HCT116 (cell line): ENCODE measurements around the gene OTOR. TPM values are rescaled to one million over a fixed set of nuclear protein-coding genes. Genes with fewer than 3 reads are reported as not detected.

Source experiments
- ATAC-seq: fragments of 200-7000 bp; cut with Tn5 transposase; 2 replicates; pipeline ENCODE4 v1.9.1; 2020; ENCODE audit warnings: mild to moderate bottlenecking, moderate library complexity
- BruUV-seq: library from RNA; stranded (reverse); fragments of 400-500 nt; replicated peaks from 2 replicates; lab custom pipeline; 2021; lab: Mats Ljungman, UMichigan
- CTCF ChIA-PET: fragments of 300-600 bp; sonication (Branson Sonifier 250); formaldehyde crosslinking; loops from one replicate; lab custom pipeline; 2021; ENCODE audit warnings: antibody characterized with exemption; lab: Charles Lee
- POLR2A ChIA-PET: fragments of 300-600, 350-600 bp; sonication (Branson Sonifier 250); formaldehyde crosslinking; loops from one replicate; lab custom pipeline; 2021; ENCODE audit warnings: antibody characterized with exemption; lab: Charles Lee
- RAD21 ChIA-PET, 2 experiments: fragments of 300-600 bp; sonication (Branson Sonifier 250); formaldehyde crosslinking; loops; one replicate each; lab custom pipeline; 2023; ENCODE audit warnings: low total read pairs in 2 of 2; ENCODE audit not compliant: uncharacterized antibody in 2 of 2, unreplicated experiment in 2 of 2, low non-redundant PET in 1 of 2; lab: Charles Lee
- DNase-seq: peaks from one replicate; pipeline ENCODE4 v3.0.0-alpha.2; 2010; ENCODE audit warnings: low read depth, low spot score
- H2AFZ ChIP-seq: fragments of 200-600 bp; shearing (Covaris generic), sonication (generic); 2 replicates; pipeline ENCODE4 v1.6.1; 2017; ENCODE audit warnings: low read depth, mixed run types, mixed read lengths, antibody characterized with exemption, low read length; ENCODE audit not compliant: poor library complexity, severe bottlenecking
- H3K27ac ChIP-seq: 2 replicates; pipeline ENCODE4 v1.5.1; 2012; ENCODE audit warnings: low read depth, low read length
- H3K27me3 ChIP-seq: fragments of 200-600 bp; sonication (generic); 2 replicates; pipeline ENCODE4 v1.6.1; 2016; ENCODE audit warnings: mixed run types, low read length, mixed read lengths; ENCODE audit not compliant: insufficient read depth
- H3K36me3 ChIP-seq, 2 experiments: fragments of 200-500 bp in 1 of 2; fragments of 200-600 bp in 1 of 2; sonication (Bioruptor generic) in 1 of 2; sonication (generic) in 1 of 2; 2 replicates each; pipeline versions ENCODE4 v1.5.1 to v1.6.1; 2014 to 2016; ENCODE audit warnings: low read length in 2 of 2, inconsistent platforms in 1 of 2, mixed read lengths in 1 of 2, mixed run types in 1 of 2; ENCODE audit not compliant: insufficient read depth in 2 of 2, control insufficient read depth in 1 of 2
- H3K4me1 ChIP-seq, 2 experiments: fragments of 200-600 bp in 1 of 2; sonication (generic) in 1 of 2; 2 replicates each; pipeline versions ENCODE4 v1.5.1 to v1.6.1; 2012 to 2017; ENCODE audit warnings: low read length in 2 of 2, inconsistent platforms in 1 of 2, mild to moderate bottlenecking in 1 of 2, mixed read lengths in 1 of 2, mixed run types in 1 of 2, moderate library complexity in 1 of 2; ENCODE audit not compliant: insufficient read depth in 2 of 2, control insufficient read depth in 1 of 2
- H3K4me2 ChIP-seq: fragments of 200-600 bp; sonication (generic); 2 replicates; pipeline ENCODE4 v1.6.1; 2017; ENCODE audit warnings: mixed run types, low read length, mixed read lengths
- H3K4me3 ChIP-seq, 2 experiments: fragments of 200-600 bp in 1 of 2; sonication (generic) in 1 of 2; replicated peaks in 1 of 2; 2 replicates each; pipeline ENCODE4 v1.5.1; 2011 to 2016; ENCODE audit warnings: low read length in 2 of 2, control low read depth in 1 of 2, low read depth in 1 of 2, mild to moderate bottlenecking in 1 of 2, mixed read lengths in 1 of 2, mixed run types in 1 of 2
- H3K79me2 ChIP-seq: fragments of 200-600 bp; sonication (generic); 2 replicates; pipeline ENCODE4 v1.6.1; 2017; ENCODE audit warnings: mild to moderate bottlenecking, mixed run types, low read length, moderate library complexity, mixed read lengths; ENCODE audit not compliant: insufficient read depth
- H3K9ac ChIP-seq: fragments of 200-600 bp; sonication (generic); 2 replicates; pipeline ENCODE4 v1.6.1; 2016; ENCODE audit warnings: low read length, mixed read lengths
- H3K9me2 ChIP-seq: fragments of 200-600 bp; sonication (generic), shearing (Covaris generic); 2 replicates; pipeline ENCODE4 v1.6.1; 2017; ENCODE audit warnings: mixed run types, mild to moderate bottlenecking, moderate library complexity; ENCODE audit not compliant: insufficient read depth
- H3K9me3 ChIP-seq, 2 experiments: fragments of 200-500 bp in 1 of 2; fragments of 200-600 bp in 1 of 2; sonication (Bioruptor generic) in 1 of 2; sonication (generic) in 1 of 2; 2 replicates each; pipeline ENCODE4 v1.6.1; 2014 to 2017; ENCODE audit warnings: low read length in 2 of 2, mixed read lengths in 2 of 2, inconsistent platforms in 1 of 2, low read depth in 1 of 2, mild to moderate bottlenecking in 1 of 2, mixed run types in 1 of 2, moderate library complexity in 1 of 2; ENCODE audit not compliant: control insufficient read depth in 1 of 2, insufficient read depth in 1 of 2
- H4K20me1 ChIP-seq: fragments of 200-600 bp; sonication (generic), shearing (Covaris generic); 2 replicates; pipeline ENCODE4 v1.6.1; 2017; ENCODE audit warnings: mixed run types, mild to moderate bottlenecking, moderate library complexity; ENCODE audit not compliant: insufficient read depth
- ELF1 ChIP-seq: IDR thresholded peaks from 2 replicates; pipeline ENCODE4 v1.6.1; 2012; ENCODE audit warnings: low read depth, borderline replicate concordance
- MAX ChIP-seq: IDR thresholded peaks from 2 replicates; pipeline ENCODE4 v1.6.1; 2012
- POLR2A ChIP-seq: IDR thresholded peaks from 2 replicates; pipeline ENCODE4 v1.7.0; 2011; ENCODE audit warnings: borderline replicate concordance; ENCODE audit not compliant: insufficient read depth, insufficient read length; ENCODE audit errors: extremely low read depth
- TCF7L2 ChIP-seq: IDR thresholded peaks from 2 replicates; pipeline ENCODE4 v1.7.0; 2011; ENCODE audit warnings: borderline replicate concordance, inconsistent platforms; ENCODE audit not compliant: insufficient read depth, insufficient read length; ENCODE audit errors: extremely low read depth
- ZFX ChIP-seq: fragments of 450-650 bp; IDR thresholded peaks from 2 replicates; pipeline ENCODE4 v1.6.1; 2017
- intact Hi-C: fragments of 100-400 bp; cut with micrococcal nuclease; formaldehyde crosslinking; loops from 2 replicates; pipeline ENCODE4 v1.10.0; 2022
- total RNA-seq: library from RNA; stranded (reverse); gene quantifications from one replicate; pipeline ENCODE4 v1.2.1, GENCODE V29; 2021; ENCODE audit not compliant: unreplicated experiment

OTOR gene
- total RNA-seq, 1 experiment from 2014 or later = not detected

GRCh38 chr20:16744178-16744807, 3.9 kb upstream of the OTOR start:
- H3K36me3 ChIP-seq = peaks cover 7 to 16% of the 10 kb centered on the region in 2 experiments; a peak in 3 of 4 replicates
- TF ChIP-seq TCF7L2 = no peak
- TF ChIP-seq ZFX = no peak
- TF ChIP-seq POLR2A = no peak
- no peak overlapping the region for H3K4me3 ChIP-seq
- H3K27ac ChIP-seq = no peak overlapping the region
- ATAC-seq (no peak), DNase-seq (no peak)
- no peaks in the 10 kb centered on the region for H3K9me2 ChIP-seq
- intact Hi-C loops = no loop called here
- ChIA-PET CTCF (no interaction called here), POLR2A (no interaction called here), RAD21 (no interaction called here)
- H4K20me1 ChIP-seq = no peaks in the 10 kb centered on the region
- H3K9ac ChIP-seq = no peak overlapping the region
- no peaks in the 10 kb centered on the region for H3K79me2 ChIP-seq
- no peaks in the 10 kb centered on the region for H3K9me3 ChIP-seq
- no TSS peak for BruUV-seq
- H3K4me2 ChIP-seq = no peak overlapping the region
- H2AFZ ChIP-seq = no peak overlapping the region
- H3K4me1 ChIP-seq = no peaks in the 10 kb centered on the region
- no peaks in the 10 kb centered on the region for H3K27me3 ChIP-seq

GRCh38 chr20:16745204-16745603, 3.0 kb upstream of the OTOR start:
- Histone ChIP-seq H3K9me3 (no peaks in the 10 kb centered on the region), H3K4me3 (no peak overlapping the region), H3K4me1 (no peaks in the 10 kb centered on the region), H3K9me2 (no peaks in the 10 kb centered on the region), H2AFZ (no peak overlapping the region), H3K4me2 (no peak overlapping the region), H4K20me1 (no peaks in the 10 kb centered on the region), H3K9ac (no peak overlapping the region), H3K27me3 (no peaks in the 10 kb centered on the region), H3K79me2 (no peaks in the 10 kb centered on the region), H3K36me3 (peaks cover 7 to 9% of the 10 kb centered on the region in 2 experiments; a peak in 3 of 4 replicates), H3K27ac (no peak overlapping the region)
- BruUV-seq = no TSS peak
- RAD21 ChIA-PET = no interaction called here
- ATAC-seq = no peak
- POLR2A ChIA-PET = no interaction called here
- TF ChIP-seq MAX (no peak), ELF1 (no peak)
- intact Hi-C loops = no loop called here
- CTCF ChIA-PET = no interaction called here
- no peak for DNase-seq
